Keratinocyte (primary cell): Measurements from ENCODE around the gene TSPAN18.

Experiments
- EZH2 ChIP-seq: IDR thresholded peaks from one replicate; pipeline ENCODE4 v1.6.1; 2012; ENCODE audit warnings: inconsistent platforms, mild to moderate bottlenecking, low read length, moderate library complexity
- TF ChIP-seq, protein P1 (sequence below), 3 experiments: IDR thresholded peaks in 1 of 3; conservative IDR thresholded peaks in 1 of 3; optimal IDR thresholded peaks in 1 of 3; 2 replicates in 2 of 3; 3 replicates in 1 of 3; pipeline versions ENCODE3 to v1.5.1; 2011; ENCODE audit warnings: low read length in 3 of 3, mild to moderate bottlenecking in 3 of 3, moderate library complexity in 2 of 3, control low read depth in 1 of 3, inconsistent platforms in 1 of 3; ENCODE audit not compliant: insufficient read depth in 2 of 3; ENCODE audit errors: extremely low read depth in 1 of 3

DNA sequence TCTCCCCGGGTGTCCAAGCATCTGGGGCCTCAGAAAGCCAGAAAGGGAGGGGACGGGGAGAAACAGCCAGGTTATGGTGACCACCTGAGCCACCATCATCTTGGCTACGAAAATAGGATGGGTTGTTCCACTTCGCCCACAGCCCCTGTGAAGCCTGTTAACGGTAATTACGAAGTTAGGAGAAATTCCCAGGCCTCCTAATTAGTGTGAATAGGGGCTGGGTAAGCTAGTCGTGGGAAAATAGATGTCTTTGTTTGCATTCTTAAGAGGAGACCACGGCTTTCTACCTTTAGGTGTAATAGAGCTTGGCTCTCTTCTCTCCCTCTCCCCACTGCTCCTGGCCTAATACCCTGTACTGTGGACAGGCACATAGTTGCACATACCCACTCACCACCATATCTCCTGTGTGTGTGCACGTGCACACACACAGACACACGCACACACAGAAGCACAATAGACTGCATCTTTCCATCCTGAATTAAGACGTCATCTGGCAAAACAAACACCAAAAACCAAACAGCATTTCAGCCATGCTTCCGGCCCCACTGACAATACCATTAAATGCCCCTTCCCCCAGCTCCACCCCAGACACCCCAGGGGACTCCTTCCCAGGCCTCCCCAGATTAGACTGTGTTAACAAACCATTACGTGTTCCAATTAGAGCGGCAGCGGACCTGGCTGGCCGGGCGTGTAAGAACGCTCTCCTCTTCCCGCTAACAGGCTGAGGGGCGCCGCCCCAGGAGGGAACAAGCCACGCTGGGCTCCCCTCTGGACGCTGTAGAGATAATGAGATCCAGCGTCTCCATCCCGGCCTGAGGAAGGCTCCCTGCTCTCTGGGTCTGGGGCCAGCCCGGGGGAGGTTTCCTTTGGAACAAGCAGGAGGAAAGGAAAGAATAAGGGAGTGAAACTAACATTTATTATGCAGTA lies 151.1 kb downstream of the TSPAN18 start:
- no peak for TF ChIP-seq EZH2
- TF ChIP-seq, protein P1, sequence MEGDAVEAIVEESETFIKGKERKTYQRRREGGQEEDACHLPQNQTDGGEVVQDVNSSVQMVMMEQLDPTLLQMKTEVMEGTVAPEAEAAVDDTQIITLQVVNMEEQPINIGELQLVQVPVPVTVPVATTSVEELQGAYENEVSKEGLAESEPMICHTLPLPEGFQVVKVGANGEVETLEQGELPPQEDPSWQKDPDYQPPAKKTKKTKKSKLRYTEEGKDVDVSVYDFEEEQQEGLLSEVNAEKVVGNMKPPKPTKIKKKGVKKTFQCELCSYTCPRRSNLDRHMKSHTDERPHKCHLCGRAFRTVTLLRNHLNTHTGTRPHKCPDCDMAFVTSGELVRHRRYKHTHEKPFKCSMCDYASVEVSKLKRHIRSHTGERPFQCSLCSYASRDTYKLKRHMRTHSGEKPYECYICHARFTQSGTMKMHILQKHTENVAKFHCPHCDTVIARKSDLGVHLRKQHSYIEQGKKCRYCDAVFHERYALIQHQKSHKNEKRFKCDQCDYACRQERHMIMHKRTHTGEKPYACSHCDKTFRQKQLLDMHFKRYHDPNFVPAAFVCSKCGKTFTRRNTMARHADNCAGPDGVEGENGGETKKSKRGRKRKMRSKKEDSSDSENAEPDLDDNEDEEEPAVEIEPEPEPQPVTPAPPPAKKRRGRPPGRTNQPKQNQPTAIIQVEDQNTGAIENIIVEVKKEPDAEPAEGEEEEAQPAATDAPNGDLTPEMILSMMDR (optimal IDR thresholded peaks at IDR 0.05 in 1 of 3, IDR thresholded peaks at IDR 0.05 in 1 of 3, conservative IDR thresholded peaks at IDR 0.05 in 1 of 3; ENCODE audit: extremely low read depth in 1 of 3, insufficient read depth in 2 of 3, low read length in 3 of 3): no peak
